ENCODE results near the gene SORBS2.

- TF ChIP-seq POLR2A (IDR thresholded peaks at IDR 0.05) = no peak
- no peak for TF ChIP-seq CTCF (IDR thresholded peaks at IDR 0.05)
Observed at GRCh38 chr4:185695743-185696142, 116.3 kb downstream of the SORBS2 start.

Data from testis (tissue), 2 donors.